ENCODE data around the gene MAP2K4. TPM values are rescaled to one million over a fixed set of nuclear protein-coding genes. Genes with fewer than 3 reads are reported as not detected.

Gene MAP2K4
- total RNA-seq, 1 experiment from 2014 or later: 24.4 TPM

GRCh38 chr17:11999696-12000095 is 21.0 kb upstream of the MAP2K4 start:
- no peaks in the 10 kb centered on the region for H3K36me3 Mint-ChIP-seq
- no peaks in the 10 kb centered on the region for H3K27me3 Mint-ChIP-seq (ENCODE audit: low read depth)
- ChIA-PET POLR2A (no interaction called here), CTCF (no interaction called here)
- no peak overlapping the region for H3K27ac Mint-ChIP-seq
- ATAC-seq (no peak), DNase-seq (ENCODE audit: low spot score) (no peak)
- H3K4me3 Mint-ChIP-seq: no peak overlapping the region
- TF ChIP-seq USF1 (CRISPR knock-in tag; IDR thresholded peaks at IDR 0.05) (no peak), ZMAT4 (CRISPR knock-in tag; IDR thresholded peaks at IDR 0.05) (no peak), ATF2 (CRISPR knock-in tag; IDR thresholded peaks at IDR 0.05; ENCODE audit: borderline replicate concordance, low read depth) (no peak), PRRX2 (CRISPR knock-in tag; IDR thresholded peaks at IDR 0.05) (no peak), CREB1 (CRISPR knock-in tag; IDR thresholded peaks at IDR 0.05) (no peak)
- H3K9me3 Mint-ChIP-seq: no peaks in the 10 kb centered on the region
- H3K4me1 Mint-ChIP-seq: peaks cover 11% of the 10 kb centered on the region

- no peaks in the 10 kb centered on the region for H3K9me3 Mint-ChIP-seq
- CTCF ChIA-PET: interaction anchor here (0.6 to 1.4 kb wide), 2 partner anchors 10 to 379 kb away, joined by 3 to 4 read pairs; partner anchors contain the start of gene ZNF18
- no peaks in the 10 kb centered on the region for H3K36me3 Mint-ChIP-seq
- no peak for ATAC-seq
- no peaks in the 10 kb centered on the region for H3K27me3 Mint-ChIP-seq (ENCODE audit: low read depth)
- POLR2A ChIA-PET: interaction anchor here (2.1 kb wide), 1 partner anchor 10 kb away, joined by 10 read pairs; the partner anchor contains the start of gene ZNF18
- H3K4me3 Mint-ChIP-seq: no peak overlapping the region
- no peak overlapping the region for H3K27ac Mint-ChIP-seq
- DNase-seq (ENCODE audit: low spot score): no peak
- H3K4me1 Mint-ChIP-seq: 0 out of 2 replicates have a peak, but pooled peaks cover 3% of the 10 kb centered on the region
- no peak for TF ChIP-seq MXD4 (CRISPR knock-in tag; IDR thresholded peaks at IDR 0.05; ENCODE audit: borderline replicate concordance)
- no peak for TF ChIP-seq CREM (CRISPR knock-in tag; IDR thresholded peaks at IDR 0.05)
- TF ChIP-seq RORB (CRISPR knock-in tag; IDR thresholded peaks at IDR 0.05): no peak
- no peak for TF ChIP-seq ZNF512 (CRISPR knock-in tag; IDR thresholded peaks at IDR 0.05; ENCODE audit: borderline replicate concordance)
- TF ChIP-seq JAZF1 (CRISPR knock-in tag; IDR thresholded peaks at IDR 0.05): no peak
- TF ChIP-seq GRHL2 (CRISPR knock-in tag; IDR thresholded peaks at IDR 0.05; ENCODE audit: insufficient replicate concordance, severe bottlenecking): no peak
- no peak for TF ChIP-seq FOXP4 (CRISPR knock-in tag; IDR thresholded peaks at IDR 0.05)
- no peak for TF ChIP-seq PREB (CRISPR knock-in tag; IDR thresholded peaks at IDR 0.05; ENCODE audit: borderline replicate concordance)
- TF ChIP-seq TEAD1 (CRISPR knock-in tag; IDR thresholded peaks at IDR 0.05): no peak
- no peak for TF ChIP-seq ZNF281 (CRISPR knock-in tag; IDR thresholded peaks at IDR 0.05)
- no peak for TF ChIP-seq STAT6 (CRISPR knock-in tag; conservative IDR thresholded peaks at IDR 0.05; ENCODE audit: low read depth)
- no peak for TF ChIP-seq RELA (CRISPR knock-in tag; IDR thresholded peaks at IDR 0.05; ENCODE audit: borderline replicate concordance)
- TF ChIP-seq GTF2I (CRISPR knock-in tag; conservative IDR thresholded peaks at IDR 0.05): no peak
- TF ChIP-seq HMGA2 (CRISPR knock-in tag; IDR thresholded peaks at IDR 0.05): no peak
- no peak for TF ChIP-seq ATF1 (CRISPR knock-in tag; IDR thresholded peaks at IDR 0.05)
- no peak for TF ChIP-seq FOXK1 (CRISPR knock-in tag; IDR thresholded peaks at IDR 0.05)
These were observed 13.2 kb upstream of the MAP2K4 start for GRCh38 chr17:12007466-12007865.
